ENCODE data around the gene PDK1. TPM values are rescaled to one million over a fixed set of nuclear protein-coding genes. Genes with fewer than 3 reads are reported as not detected.
"Not testable (repeated sequence)": the region's sequence is repeated elsewhere in the genome, so short reads cannot be mapped to it uniquely, and the experiment has no call there.

The PDK1 gene
- polyA plus RNA-seq (ENCODE audit: low read depth in 6 of 6): 10 to 100 TPM; 24.2 to 41.4 (median 32.4) TPM

GRCh38 chr2:172555522-172556283, at the start of gene PDK1:
PDK1 (plus strand) TSS chr2:172556090; CDS start chr2:172556151, 61 bp downstream.
- Mint-ChIP-seq H3K27ac (peak within 1 kb of the TSS; percentile 91 to 99 (median 97)), H3K4me1 (peaks cover 27 to 67% (median 46%) of the 10 kb centered on the region in 3 donors), H3K9me3 (no peaks in the 10 kb centered on the region)

GRCh38 chr2:172507199-172507598, 48.7 kb upstream of the PDK1 start:
- H3K9me3 Mint-ChIP-seq: peaks cover 0 to 2% (median 0%) of the 10 kb centered on the region in 7 donors
- H3K27me3 Mint-ChIP-seq: no peaks in the 10 kb centered on the region
- no peak for DNase-seq
- peaks cover 32 to 53% (median 46%) of the 10 kb centered on the region in 3 donors for H3K4me1 Mint-ChIP-seq
- H3K27ac Mint-ChIP-seq: peak overlapping the region in 4 of 6 donors; percentile 32 to 82 (median 53)
- ATAC-seq (ENCODE audit: low read depth in 2 of 2): no peak
- no peak overlapping the region for H3K4me3 Mint-ChIP-seq
- peaks cover 0 to 4% of the 10 kb centered on the region in 2 donors for H3K36me3 Mint-ChIP-seq

More at GRCh38 chr2:172555522-172556283, at the start of gene PDK1:
- DNase-seq (peak; percentile 94), ATAC-seq (ENCODE audit: low read depth in 2 of 2) (peak; percentile 88 to 89)
- H3K27me3 Mint-ChIP-seq: no peaks in the 10 kb centered on the region
- H3K36me3 Mint-ChIP-seq: peaks cover 0 to 7% of the 10 kb centered on the region in 2 donors
- H3K4me3 Mint-ChIP-seq: peak within 1 kb of the TSS; percentile 94 to 98 (median 96)

GRCh38 chr2:172510088-172510487, 45.8 kb upstream of the PDK1 start:
- Mint-ChIP-seq H3K4me3 (peak overlapping the region; percentile 70 to 87 (median 76)), H3K27me3 (no peaks in the 10 kb centered on the region), H3K9me3 (peaks cover 0 to 14% (median 3%) of the 10 kb centered on the region in 7 donors), H3K27ac (peak overlapping the region; percentile 30 to 92 (median 75)), H3K4me1 (peaks cover 51 to 79% (median 71%) of the 10 kb centered on the region in 3 donors), H3K36me3 (peaks cover 0 to 9% of the 10 kb centered on the region in 2 donors)
- DNase-seq: peak; percentile 40
- ATAC-seq (ENCODE audit: low read depth in 2 of 2): peak; percentile 56 to 67

- peaks cover 51 to 82% (median 71%) of the 10 kb centered on the region in 3 donors for H3K4me1 Mint-ChIP-seq
These were observed 45.3 kb upstream of the PDK1 start for GRCh38 chr2:172510548-172510947.

GRCh38 chr2:172512810-172513523, 42.9 kb upstream of the PDK1 start:
- DNase-seq (no peak), ATAC-seq (ENCODE audit: low read depth in 2 of 2) (no peak)
- H3K27me3 Mint-ChIP-seq: no peaks in the 10 kb centered on the region
- H3K9me3 Mint-ChIP-seq: peaks cover 0 to 14% (median 3%) of the 10 kb centered on the region in 7 donors
- peaks cover 52 to 83% (median 75%) of the 10 kb centered on the region in 3 donors for H3K4me1 Mint-ChIP-seq
- peaks cover 0 to 8% of the 10 kb centered on the region in 2 donors for H3K36me3 Mint-ChIP-seq
- peak overlapping the region in 7 of 8 donors; percentile 2 to 84 (median 23) for H3K4me3 Mint-ChIP-seq
- H3K27ac Mint-ChIP-seq: peak overlapping the region in 3 of 6 donors; percentile 32 to 88 (median 45)

More at GRCh38 chr2:172510548-172510947, 45.3 kb upstream of the PDK1 start:
- Mint-ChIP-seq H3K4me3 (peak overlapping the region; percentile 70 to 87 (median 76)), H3K27ac (peak overlapping the region; percentile 30 to 92 (median 75)), H3K36me3 (peaks cover 0 to 9% of the 10 kb centered on the region in 2 donors), H3K27me3 (no peaks in the 10 kb centered on the region), H3K9me3 (peaks cover 0 to 14% (median 3%) of the 10 kb centered on the region in 7 donors)
- ATAC-seq (ENCODE audit: low read depth in 2 of 2): peak; percentile 48 to 59
- DNase-seq: peak; percentile 34

- no peak for DNase-seq
- Mint-ChIP-seq H3K27ac (peak overlapping the region in 4 of 6 donors; percentile 44 to 89 (median 68)), H3K36me3 (peaks cover 0 to 8% of the 10 kb centered on the region in 2 donors)
These were observed 42.4 kb upstream of the PDK1 start for GRCh38 chr2:172513524-172513900.

GRCh38 chr2:172513935-172514586, 41.8 kb upstream of the PDK1 start:
- DNase-seq: peak; percentile 47
- peaks cover 1 to 10% of the 10 kb centered on the region in 2 donors for H3K36me3 Mint-ChIP-seq
- H3K4me3 Mint-ChIP-seq: peak overlapping the region; percentile 2 to 84 (median 62)

More at GRCh38 chr2:172513524-172513900, 42.4 kb upstream of the PDK1 start:
- peaks cover 0 to 19% (median 3%) of the 10 kb centered on the region in 7 donors for H3K9me3 Mint-ChIP-seq
- no peak for ATAC-seq (ENCODE audit: low read depth in 2 of 2)
- peak overlapping the region; percentile 2 to 84 (median 62) for H3K4me3 Mint-ChIP-seq
- H3K27me3 Mint-ChIP-seq: no peaks in the 10 kb centered on the region
- H3K4me1 Mint-ChIP-seq: peaks cover 46 to 81% (median 71%) of the 10 kb centered on the region in 3 donors

GRCh38 chr2:172516299-172516698, 39.6 kb upstream of the PDK1 start:
- no peak overlapping the region for H3K4me3 Mint-ChIP-seq
- H3K27me3 Mint-ChIP-seq: no peaks in the 10 kb centered on the region
- peaks cover 13 to 29% of the 10 kb centered on the region in 2 donors for H3K36me3 Mint-ChIP-seq
- H3K9me3 Mint-ChIP-seq: peaks cover 5 to 39% (median 18%) of the 10 kb centered on the region in 7 donors
- ATAC-seq (ENCODE audit: low read depth in 2 of 2): no peak
- peak overlapping the region in 1 of 6 donors; percentile 42 for H3K27ac Mint-ChIP-seq
- DNase-seq: no peak
- H3K4me1 Mint-ChIP-seq: peaks cover 27 to 53% (median 43%) of the 10 kb centered on the region in 3 donors

More at GRCh38 chr2:172513935-172514586, 41.8 kb upstream of the PDK1 start:
- H3K4me1 Mint-ChIP-seq: peaks cover 42 to 75% (median 65%) of the 10 kb centered on the region in 3 donors
- peak overlapping the region; percentile 3 to 95 (median 72) for H3K27ac Mint-ChIP-seq
- peaks cover 0 to 22% (median 4%) of the 10 kb centered on the region in 7 donors for H3K9me3 Mint-ChIP-seq
- ATAC-seq (ENCODE audit: low read depth in 2 of 2): peak; percentile 78 to 79
- no peaks in the 10 kb centered on the region for H3K27me3 Mint-ChIP-seq

- Mint-ChIP-seq H3K36me3 (peaks cover 13 to 28% of the 10 kb centered on the region in 2 donors), H3K9me3 (peaks cover 5 to 31% (median 18%) of the 10 kb centered on the region in 7 donors), H3K27ac (peak overlapping the region in 1 of 6 donors; percentile 2), H3K4me1 (peaks cover 12 to 43% (median 20%) of the 10 kb centered on the region in 3 donors), H3K27me3 (no peaks in the 10 kb centered on the region), H3K4me3 (no peak overlapping the region)
- ATAC-seq (ENCODE audit: low read depth in 2 of 2): no peak
- no peak for DNase-seq
These were observed 36.9 kb upstream of the PDK1 start for GRCh38 chr2:172518995-172519394.

GRCh38 chr2:172525601-172526000, 30.3 kb upstream of the PDK1 start:
- H3K4me3 Mint-ChIP-seq: no peak overlapping the region
- H3K27me3 Mint-ChIP-seq: no peaks in the 10 kb centered on the region
- peak overlapping the region in 1 of 6 donors; percentile 36 for H3K27ac Mint-ChIP-seq
- peaks cover 3 to 25% (median 5%) of the 10 kb centered on the region in 3 donors for H3K4me1 Mint-ChIP-seq
- ATAC-seq (ENCODE audit: low read depth in 2 of 2) (no peak), DNase-seq (no peak)
- H3K9me3 Mint-ChIP-seq: peaks cover 9 to 40% (median 19%) of the 10 kb centered on the region in 7 donors
- H3K36me3 Mint-ChIP-seq: peaks cover 25 to 32% of the 10 kb centered on the region in 2 donors

GRCh38 chr2:172531309-172531708, 24.6 kb upstream of the PDK1 start:
- no peak for DNase-seq
- ATAC-seq (ENCODE audit: low read depth in 2 of 2): no peak
- peaks cover 16 to 54% (median 34%) of the 10 kb centered on the region in 7 donors for H3K9me3 Mint-ChIP-seq
- no peaks in the 10 kb centered on the region for H3K27me3 Mint-ChIP-seq
- peaks cover 29 to 54% of the 10 kb centered on the region in 2 donors for H3K36me3 Mint-ChIP-seq
- peaks cover 7 to 21% (median 18%) of the 10 kb centered on the region in 3 donors for H3K4me1 Mint-ChIP-seq
- H3K27ac Mint-ChIP-seq: no peak overlapping the region
- no peak overlapping the region for H3K4me3 Mint-ChIP-seq

GRCh38 chr2:172532461-172532860, 23.4 kb upstream of the PDK1 start:
- H3K36me3 Mint-ChIP-seq: peaks cover 29 to 55% of the 10 kb centered on the region in 2 donors
- H3K4me1 Mint-ChIP-seq: peaks cover 10 to 24% (median 18%) of the 10 kb centered on the region in 3 donors
- not testable (repeated sequence) for H3K27ac Mint-ChIP-seq; ATAC-seq (ENCODE audit: low read depth in 2 of 2); DNase-seq; H3K4me3 Mint-ChIP-seq; H3K27me3 Mint-ChIP-seq
- peaks cover 15 to 47% (median 30%) of the 10 kb centered on the region in 7 donors for H3K9me3 Mint-ChIP-seq

Data from naive B cell (primary cell).